ENCODE data around the gene DIP2A. TPM values are rescaled to one million over a fixed set of nuclear protein-coding genes. Genes with fewer than 3 reads are reported as not detected.
"Not testable (repeated sequence)": the region's sequence is repeated elsewhere in the genome, so short reads cannot be mapped to it uniquely, and the experiment has no call there.

Gene DIP2A
- polyA plus RNA-seq, 4 donors = 13.8 to 42.9 (median 22.8) TPM

DNA sequence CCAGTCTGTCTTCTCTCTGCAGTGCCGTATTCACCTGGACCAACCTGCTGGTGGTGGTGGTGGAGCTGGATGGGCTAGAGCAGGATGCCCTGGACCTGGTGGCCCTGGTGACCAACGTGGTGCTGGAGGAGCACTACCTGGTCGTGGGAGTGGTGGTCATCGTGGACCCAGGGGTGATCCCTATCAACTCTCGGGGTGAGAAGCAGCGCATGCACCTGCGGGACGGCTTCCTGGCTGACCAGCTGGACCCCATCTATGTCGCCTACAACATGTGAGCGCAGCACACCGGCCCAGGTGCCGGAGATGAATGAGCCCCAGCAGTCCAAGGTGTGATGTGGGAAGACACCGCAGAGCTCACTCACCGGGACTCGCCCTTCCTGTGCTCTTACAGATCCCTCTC lies 108.7 kb downstream of the DIP2A start:
- Histone ChIP-seq H3K27ac (ENCODE audit: low read depth in 1 of 3, low read length in 2 of 3) (no peak overlapping the region), H3K36me3 (ENCODE audit: control insufficient read depth in 3 of 3, insufficient read depth in 2 of 3, low read depth in 1 of 3, low read length in 3 of 3) (peaks cover 3 to 63% (median 19%) of the 10 kb centered on the region in 3 donors), H3K9me3 (ENCODE audit: control insufficient read depth in 2 of 2, insufficient read depth in 1 of 2, low read depth in 1 of 2, low read length in 1 of 2) (peaks cover 0 to 5% of the 10 kb centered on the region in 2 donors), H3K4me3 (ENCODE audit: low read depth in 1 of 3, low read length in 3 of 3) (no peak overlapping the region), H3K4me1 (ENCODE audit: control insufficient read depth in 3 of 3, insufficient read depth in 2 of 3, low read depth in 1 of 3, low read length in 2 of 3) (no peaks in the 10 kb centered on the region), H3K27me3 (ENCODE audit: control insufficient read depth in 3 of 3, insufficient read depth in 3 of 3, low read length in 3 of 3) (no peaks in the 10 kb centered on the region)
- no peak for FAIRE-seq
- WGBS, 3 donors = 89 to 96% (median 96%) methylated on average over 13 to 15 of the region's 15 CpGs
- DNase-seq = no peak

DNA sequence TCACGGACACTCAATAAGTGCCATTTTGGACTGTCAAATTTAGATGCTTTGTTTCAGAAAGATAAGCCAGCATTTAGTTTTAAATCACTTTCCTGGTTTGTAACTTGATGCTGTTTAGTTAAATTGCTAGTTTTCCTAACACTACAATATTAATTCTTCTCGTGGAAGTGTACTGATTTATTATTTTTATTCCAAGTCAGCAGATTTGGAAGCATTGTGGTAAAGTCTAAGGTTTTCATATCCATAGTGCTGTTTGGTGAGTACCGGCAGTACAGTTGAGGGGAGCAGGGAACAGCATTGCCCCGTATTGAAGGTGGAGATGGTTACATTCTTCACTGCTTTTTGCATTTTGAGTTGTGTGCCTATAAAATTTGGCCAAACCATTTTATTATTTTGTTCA lies 109.9 kb downstream of the DIP2A start:
- 95 to 97% (median 96%) methylated on average over 4 of the region's 4 CpGs for WGBS, 3 donors
- H3K36me3 ChIP-seq (ENCODE audit: control insufficient read depth in 3 of 3, insufficient read depth in 2 of 3, low read depth in 1 of 3, low read length in 3 of 3) = peaks cover 3 to 53% (median 21%) of the 10 kb centered on the region in 3 donors
- H3K27ac ChIP-seq (ENCODE audit: low read depth in 1 of 3, low read length in 2 of 3) = no peak overlapping the region
- H3K4me1 ChIP-seq (ENCODE audit: control insufficient read depth in 3 of 3, insufficient read depth in 2 of 3, low read depth in 1 of 3, low read length in 2 of 3) = no peaks in the 10 kb centered on the region
- FAIRE-seq = no peak
- H3K27me3 ChIP-seq (ENCODE audit: control insufficient read depth in 3 of 3, insufficient read depth in 3 of 3, low read length in 3 of 3) = no peaks in the 10 kb centered on the region
- DNase-seq = no peak
- H3K9me3 ChIP-seq (ENCODE audit: control insufficient read depth in 2 of 2, insufficient read depth in 1 of 2, low read depth in 1 of 2, low read length in 1 of 2) = peaks cover 0 to 9% of the 10 kb centered on the region in 2 donors
- H3K4me3 ChIP-seq (ENCODE audit: low read depth in 1 of 3, low read length in 3 of 3) = no peak overlapping the region

DNA sequence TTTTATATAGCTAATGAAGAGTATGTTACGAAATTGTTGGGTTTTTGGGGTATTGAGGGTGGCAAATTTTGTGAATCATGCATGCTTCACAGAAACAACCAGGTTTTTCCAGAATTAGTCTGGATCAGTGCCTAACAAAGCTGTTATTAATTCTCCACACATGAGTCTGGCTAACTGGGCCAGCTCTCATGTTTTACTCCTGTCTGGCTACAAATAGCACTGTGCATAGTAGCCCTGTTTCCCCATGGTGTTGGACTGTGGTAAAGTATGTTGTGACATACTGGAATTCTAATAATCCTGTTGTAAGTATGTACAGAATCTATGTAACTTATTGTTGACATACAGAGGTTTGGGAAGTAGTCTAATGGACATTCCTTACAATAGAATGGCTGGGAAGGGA lies 110.4 kb downstream of the DIP2A start:
- Histone ChIP-seq H3K4me3 (ENCODE audit: low read depth in 1 of 3, low read length in 3 of 3) (no peak overlapping the region), H3K4me1 (ENCODE audit: control insufficient read depth in 3 of 3, insufficient read depth in 2 of 3, low read depth in 1 of 3, low read length in 2 of 3) (no peaks in the 10 kb centered on the region), H3K27ac (ENCODE audit: low read depth in 1 of 3, low read length in 2 of 3) (no peak overlapping the region), H3K36me3 (ENCODE audit: control insufficient read depth in 3 of 3, insufficient read depth in 2 of 3, low read depth in 1 of 3, low read length in 3 of 3) (peaks cover 3 to 48% (median 18%) of the 10 kb centered on the region in 3 donors), H3K9me3 (ENCODE audit: control insufficient read depth in 2 of 2, insufficient read depth in 1 of 2, low read depth in 1 of 2, low read length in 1 of 2) (peaks cover 0 to 9% of the 10 kb centered on the region in 2 donors), H3K27me3 (ENCODE audit: control insufficient read depth in 3 of 3, insufficient read depth in 3 of 3, low read length in 3 of 3) (no peaks in the 10 kb centered on the region)
- FAIRE-seq (no peak), DNase-seq (no peak)
- WGBS, 3 donors = 93 to 97% (median 97%) methylated on average over 1 of the region's 1 CpG

DNA sequence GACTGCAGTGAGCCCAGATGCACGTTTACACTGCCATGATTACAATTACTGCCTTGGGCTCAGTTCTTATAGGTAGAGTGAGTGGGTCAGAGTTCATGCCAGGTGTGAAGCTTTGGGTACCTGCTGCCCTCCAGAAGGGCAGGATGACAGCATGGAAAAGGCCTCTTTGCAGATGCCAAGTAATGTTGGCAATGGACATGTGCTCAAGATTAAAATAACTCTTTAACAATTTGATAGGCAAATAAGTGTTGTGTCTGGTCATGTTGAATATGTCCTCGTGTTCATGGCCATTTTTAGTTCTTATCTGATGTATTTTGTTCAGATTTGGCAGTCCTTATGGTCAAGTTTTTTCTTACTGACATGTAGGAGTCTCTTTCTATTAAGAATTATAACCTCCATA lies 111.4 kb downstream of the DIP2A start:
- 78 to 85% (median 84%) methylated on average over 2 of the region's 2 CpGs for WGBS, 3 donors
- no peaks in the 10 kb centered on the region for H3K27me3 ChIP-seq (ENCODE audit: control insufficient read depth in 3 of 3, insufficient read depth in 3 of 3, low read length in 3 of 3)
- no peaks in the 10 kb centered on the region for H3K4me1 ChIP-seq (ENCODE audit: control insufficient read depth in 3 of 3, insufficient read depth in 2 of 3, low read depth in 1 of 3, low read length in 2 of 3)
- DNase-seq (no peak), FAIRE-seq (no peak)
- H3K36me3 ChIP-seq (ENCODE audit: control insufficient read depth in 3 of 3, insufficient read depth in 2 of 3, low read depth in 1 of 3, low read length in 3 of 3) = peaks cover 3 to 38% (median 15%) of the 10 kb centered on the region in 3 donors
- H3K4me3 ChIP-seq (ENCODE audit: low read depth in 1 of 3, low read length in 3 of 3) = no peak overlapping the region
- peaks cover 0 to 9% of the 10 kb centered on the region in 2 donors for H3K9me3 ChIP-seq (ENCODE audit: control insufficient read depth in 2 of 2, insufficient read depth in 1 of 2, low read depth in 1 of 2, low read length in 1 of 2)
- H3K27ac ChIP-seq (ENCODE audit: low read depth in 1 of 3, low read length in 2 of 3) = no peak overlapping the region

DNA sequence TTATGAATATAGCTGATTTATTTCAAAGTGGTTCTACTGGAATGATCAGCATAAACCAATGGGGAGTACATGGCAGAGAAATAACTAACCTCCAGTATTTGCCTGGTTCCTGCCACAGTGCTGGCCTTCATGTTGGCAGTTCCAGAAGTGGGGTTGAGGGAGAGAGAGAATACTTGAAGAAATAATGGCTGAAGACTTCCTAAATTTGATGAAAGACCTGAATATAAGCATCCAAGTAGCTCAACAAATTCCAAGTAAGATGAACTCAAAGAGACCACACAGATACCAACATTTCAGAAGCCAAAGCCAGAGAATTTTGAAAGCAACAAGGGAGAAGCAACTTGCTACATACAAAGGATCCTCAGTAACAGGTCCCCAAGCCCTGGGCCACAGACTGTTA lies 111.9 kb downstream of the DIP2A start:
- H3K4me3 ChIP-seq (ENCODE audit: low read depth in 1 of 3, low read length in 3 of 3) = no peak overlapping the region
- H3K4me1 ChIP-seq (ENCODE audit: control insufficient read depth in 3 of 3, insufficient read depth in 2 of 3, low read depth in 1 of 3, low read length in 2 of 3) = no peaks in the 10 kb centered on the region
- no peaks in the 10 kb centered on the region for H3K27me3 ChIP-seq (ENCODE audit: control insufficient read depth in 3 of 3, insufficient read depth in 3 of 3, low read length in 3 of 3)
- peaks cover 3 to 34% (median 15%) of the 10 kb centered on the region in 3 donors for H3K36me3 ChIP-seq (ENCODE audit: control insufficient read depth in 3 of 3, insufficient read depth in 2 of 3, low read depth in 1 of 3, low read length in 3 of 3)
- H3K27ac ChIP-seq (ENCODE audit: low read depth in 1 of 3, low read length in 2 of 3) = no peak overlapping the region
- peaks cover 0 to 9% of the 10 kb centered on the region in 2 donors for H3K9me3 ChIP-seq (ENCODE audit: control insufficient read depth in 2 of 2, insufficient read depth in 1 of 2, low read depth in 1 of 2, low read length in 1 of 2)
- FAIRE-seq (no peak), DNase-seq (no peak)

DNA sequence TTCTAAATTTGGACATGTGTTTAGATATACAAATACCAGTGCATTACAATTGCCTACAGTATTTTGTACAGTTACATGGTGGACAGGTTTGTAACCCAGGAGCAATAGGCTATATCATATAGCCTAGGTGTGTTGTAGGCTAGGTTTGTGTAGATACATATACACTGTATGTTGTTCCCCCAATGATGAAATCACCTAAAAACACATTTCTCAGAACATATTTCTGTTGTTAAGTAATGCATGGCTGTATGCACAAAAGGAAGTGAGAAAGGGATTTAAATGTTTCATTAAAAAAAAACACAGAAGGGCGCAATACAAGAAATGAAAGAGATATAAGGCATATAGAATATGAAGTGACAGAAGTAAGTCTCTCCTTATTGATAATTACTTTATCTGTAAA lies 114.2 kb downstream of the DIP2A start:
- Histone ChIP-seq H3K27ac (ENCODE audit: low read depth in 1 of 3, low read length in 2 of 3) (no peak overlapping the region), H3K36me3 (ENCODE audit: control insufficient read depth in 3 of 3, insufficient read depth in 2 of 3, low read depth in 1 of 3, low read length in 3 of 3) (peaks cover 3 to 15% (median 8%) of the 10 kb centered on the region in 3 donors), H3K4me1 (ENCODE audit: control insufficient read depth in 3 of 3, insufficient read depth in 2 of 3, low read depth in 1 of 3, low read length in 2 of 3) (no peaks in the 10 kb centered on the region), H3K4me3 (ENCODE audit: low read depth in 1 of 3, low read length in 3 of 3) (no peak overlapping the region), H3K27me3 (ENCODE audit: control insufficient read depth in 3 of 3, insufficient read depth in 3 of 3, low read length in 3 of 3) (no peaks in the 10 kb centered on the region), H3K9me3 (ENCODE audit: control insufficient read depth in 2 of 2, insufficient read depth in 1 of 2, low read depth in 1 of 2, low read length in 1 of 2) (peaks cover 0 to 11% of the 10 kb centered on the region in 2 donors)
- 97 to 100% (median 99%) methylated on average over 1 of the region's 1 CpG for WGBS, 3 donors
- FAIRE-seq (no peak), DNase-seq (no peak)

DNA sequence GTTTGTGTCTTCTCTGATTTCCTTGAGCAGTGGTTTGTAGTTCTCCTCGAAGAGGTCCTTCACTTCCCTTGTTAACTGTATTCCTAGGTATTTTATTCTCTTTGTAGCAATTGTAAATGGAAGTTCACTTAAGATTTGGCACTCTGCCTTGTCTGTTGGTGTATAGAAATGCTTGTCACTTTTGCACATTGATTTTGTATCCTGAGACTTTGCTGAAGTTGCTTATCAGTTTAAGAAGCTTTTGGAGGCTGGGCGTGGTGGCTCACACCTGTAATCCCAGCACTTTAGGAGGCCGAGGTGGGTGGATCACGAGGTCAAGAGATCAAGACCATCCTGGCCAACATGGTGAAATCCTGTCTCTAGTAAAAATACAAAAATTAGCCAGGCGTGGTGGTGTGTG lies 119.1 kb downstream of the DIP2A start:
- H3K27me3 ChIP-seq (ENCODE audit: control insufficient read depth in 3 of 3, insufficient read depth in 3 of 3, low read length in 3 of 3); FAIRE-seq; H3K36me3 ChIP-seq (ENCODE audit: control insufficient read depth in 3 of 3, insufficient read depth in 2 of 3, low read depth in 1 of 3, low read length in 3 of 3); H3K4me3 ChIP-seq (ENCODE audit: low read depth in 1 of 3, low read length in 3 of 3); DNase-seq; H3K4me1 ChIP-seq (ENCODE audit: control insufficient read depth in 3 of 3, insufficient read depth in 2 of 3, low read depth in 1 of 3, low read length in 2 of 3); H3K27ac ChIP-seq (ENCODE audit: low read depth in 1 of 3, low read length in 2 of 3): not testable (repeated sequence)
- WGBS, 3 donors = 80 to 95% (median 89%) methylated on average over 5 of the region's 5 CpGs
- peaks cover 2 to 17% of the 10 kb centered on the region in 2 donors for H3K9me3 ChIP-seq (ENCODE audit: control insufficient read depth in 2 of 2, insufficient read depth in 1 of 2, low read depth in 1 of 2, low read length in 1 of 2)

DNA sequence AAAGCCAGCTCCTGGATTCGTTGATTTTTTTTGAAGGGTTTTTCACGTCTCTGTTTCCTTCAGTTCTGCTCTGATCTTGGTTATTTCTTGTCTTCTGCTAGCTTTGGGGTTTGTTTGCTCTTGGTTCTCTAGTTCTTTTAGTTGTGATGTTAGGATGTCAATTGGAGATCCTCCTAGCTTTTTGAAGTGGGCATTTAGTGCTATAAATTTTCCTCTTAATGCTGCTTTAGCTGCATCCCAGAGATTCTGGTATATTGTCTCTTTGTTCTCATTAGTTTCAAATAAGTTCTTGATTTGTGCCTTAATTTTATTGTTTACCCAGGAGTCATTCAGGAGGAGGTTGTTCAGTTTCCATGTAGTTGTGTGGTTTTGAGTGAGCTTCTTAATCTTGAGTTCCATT lies 120.7 kb downstream of the DIP2A start:
- 94 to 100% (median 95%) methylated on average over 2 of the region's 2 CpGs for WGBS, 3 donors
- FAIRE-seq; H3K4me1 ChIP-seq (ENCODE audit: control insufficient read depth in 3 of 3, insufficient read depth in 2 of 3, low read depth in 1 of 3, low read length in 2 of 3); H3K36me3 ChIP-seq (ENCODE audit: control insufficient read depth in 3 of 3, insufficient read depth in 2 of 3, low read depth in 1 of 3, low read length in 3 of 3); H3K27ac ChIP-seq (ENCODE audit: low read depth in 1 of 3, low read length in 2 of 3); H3K4me3 ChIP-seq (ENCODE audit: low read depth in 1 of 3, low read length in 3 of 3); DNase-seq; H3K27me3 ChIP-seq (ENCODE audit: control insufficient read depth in 3 of 3, insufficient read depth in 3 of 3, low read length in 3 of 3): not testable (repeated sequence)
- H3K9me3 ChIP-seq (ENCODE audit: control insufficient read depth in 2 of 2, insufficient read depth in 1 of 2, low read depth in 1 of 2, low read length in 1 of 2) = peaks cover 2 to 16% of the 10 kb centered on the region in 2 donors

DNA sequence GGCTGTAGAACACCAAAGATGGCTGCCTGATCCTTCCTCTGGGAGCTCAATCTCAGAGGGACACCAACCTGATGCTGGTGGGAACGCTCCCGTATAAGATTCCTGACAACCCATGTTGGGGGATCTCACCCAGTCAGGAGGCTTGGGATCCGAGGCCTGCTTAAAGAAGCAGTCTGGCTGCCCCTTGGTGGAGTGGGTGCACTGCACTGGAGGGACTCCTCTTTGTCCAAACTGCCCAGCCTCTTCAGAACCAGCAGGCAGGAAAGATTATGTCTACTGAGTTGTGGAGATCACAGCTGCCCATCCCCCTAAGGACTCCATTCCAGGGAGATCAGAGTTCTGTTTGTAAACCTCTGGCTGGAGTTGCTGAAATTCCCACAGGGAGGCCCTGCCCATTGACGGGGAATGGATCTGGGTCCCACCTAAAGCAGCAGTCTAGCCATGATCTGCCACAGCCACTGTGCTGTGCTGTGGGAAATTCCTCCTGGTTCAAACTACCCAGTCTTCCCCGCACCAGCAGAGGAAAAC lies 123.2 kb downstream of the DIP2A start:
- Histone ChIP-seq H3K4me1 (ENCODE audit: control insufficient read depth in 3 of 3, insufficient read depth in 2 of 3, low read depth in 1 of 3, low read length in 2 of 3) (no peaks in the 10 kb centered on the region), H3K9me3 (ENCODE audit: control insufficient read depth in 2 of 2, insufficient read depth in 1 of 2, low read depth in 1 of 2, low read length in 1 of 2) (peaks cover 2 to 24% of the 10 kb centered on the region in 2 donors), H3K4me3 (ENCODE audit: low read depth in 1 of 3, low read length in 3 of 3) (no peak overlapping the region), H3K27me3 (ENCODE audit: control insufficient read depth in 3 of 3, insufficient read depth in 3 of 3, low read length in 3 of 3) (no peaks in the 10 kb centered on the region), H3K27ac (ENCODE audit: low read depth in 1 of 3, low read length in 2 of 3) (no peak overlapping the region), H3K36me3 (ENCODE audit: control insufficient read depth in 3 of 3, insufficient read depth in 2 of 3, low read depth in 1 of 3, low read length in 3 of 3) (peaks cover 0 to 6% (median 6%) of the 10 kb centered on the region in 3 donors)
- DNase-seq = no peak
- WGBS, 3 donors = 98 to 99% (median 98%) methylated on average over 5 of the region's 5 CpGs
- no peak for FAIRE-seq

Data from small intestine (tissue), 7 donors.